Ishikawa (cell line): ENCODE data around the gene NYAP1.

ENCODE experiments used
- CEBPB ChIP-seq: IDR thresholded peaks from 2 replicates; pipeline ENCODE4 v1.6.1; 2012
- CREB1 ChIP-seq: IDR thresholded peaks from 2 replicates; pipeline ENCODE4 v1.6.1; 2012; ENCODE audit warnings: low read depth
- EGR1 ChIP-seq: IDR thresholded peaks from 2 replicates; pipeline ENCODE4 v1.6.1; 2012
- EP300 ChIP-seq: IDR thresholded peaks from 2 replicates; pipeline ENCODE4 v1.6.1; 2012; ENCODE audit warnings: borderline replicate concordance
- FOXM1 ChIP-seq: IDR thresholded peaks from 2 replicates; pipeline ENCODE4 v1.6.1; 2012; ENCODE audit warnings: low read depth, borderline replicate concordance
- NFIC ChIP-seq: IDR thresholded peaks from 2 replicates; pipeline ENCODE4 v1.6.1; 2012
- RAD21 ChIP-seq: IDR thresholded peaks from 2 replicates; pipeline ENCODE4 v1.6.1; 2012; ENCODE audit warnings: low read depth
- TAF1 ChIP-seq: IDR thresholded peaks from 2 replicates; pipeline ENCODE4 v1.6.1; 2012; ENCODE audit warnings: low read depth, mild to moderate bottlenecking
- TCF12 ChIP-seq: IDR thresholded peaks from 2 replicates; pipeline ENCODE4 v1.6.1; 2012; ENCODE audit warnings: low read depth
- TEAD4 ChIP-seq: IDR thresholded peaks from 2 replicates; pipeline ENCODE4 v1.6.1; 2012
- YY1 ChIP-seq: IDR thresholded peaks from 2 replicates; pipeline ENCODE4 v1.6.1; 2012; ENCODE audit warnings: low read depth
- ZBTB7A ChIP-seq: IDR thresholded peaks from 2 replicates; pipeline ENCODE4 v1.6.1; 2012; ENCODE audit warnings: low read depth
- TF ChIP-seq, protein P1 (sequence below): IDR thresholded peaks from 2 replicates; pipeline ENCODE4 v1.6.1; 2012
- TF ChIP-seq, protein P2 (sequence below): IDR thresholded peaks from 2 replicates; pipeline ENCODE4 v1.6.1; 2012; ENCODE audit warnings: low read depth, mild to moderate bottlenecking
- TF ChIP-seq, protein P3 (sequence below): IDR thresholded peaks from 2 replicates; pipeline ENCODE4 v1.6.1; 2012

Gene NYAP1

DNA sequence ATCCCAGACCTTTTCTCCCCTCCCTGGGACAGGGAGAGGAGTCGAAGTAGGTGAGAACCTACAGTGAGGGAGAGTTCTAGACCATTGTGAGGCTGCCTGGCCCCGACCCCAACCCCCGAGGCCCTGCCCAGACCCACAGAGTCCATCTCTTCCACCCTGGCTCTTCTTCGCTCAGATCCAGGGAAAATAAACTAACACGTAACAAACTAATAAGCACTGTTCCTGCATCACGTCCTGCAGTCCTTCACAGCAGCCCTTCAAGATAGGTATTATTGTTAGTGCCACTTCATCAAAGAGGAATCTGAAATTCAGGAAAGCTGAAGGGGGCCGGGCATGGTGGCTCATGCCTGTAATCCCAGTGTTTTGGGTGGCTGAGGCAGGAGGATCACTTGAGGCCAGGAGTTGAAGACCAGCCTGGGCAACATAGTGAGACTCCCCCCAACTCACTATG, 19.5 kb upstream of the NYAP1 start, which contains the start of gene SPACDR:
TSS of gene SPACDR (minus strand) at position 51 of the 451 bp plus-strand sequence. CDS start 235 bp downstream, outside the sequence.
- TF ChIP-seq CREB1 = no peak
- TF ChIP-seq TAF1 = no peak
- TF ChIP-seq TCF12 = no peak
- no peak for TF ChIP-seq YY1
- TF ChIP-seq NFIC = no peak
- TF ChIP-seq EP300 = no peak
- TF ChIP-seq TEAD4 = no peak
- TF ChIP-seq EGR1 = no peak
- TF ChIP-seq, protein P1, sequence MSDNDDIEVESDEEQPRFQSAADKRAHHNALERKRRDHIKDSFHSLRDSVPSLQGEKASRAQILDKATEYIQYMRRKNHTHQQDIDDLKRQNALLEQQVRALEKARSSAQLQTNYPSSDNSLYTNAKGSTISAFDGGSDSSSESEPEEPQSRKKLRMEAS = no peak

DNA sequence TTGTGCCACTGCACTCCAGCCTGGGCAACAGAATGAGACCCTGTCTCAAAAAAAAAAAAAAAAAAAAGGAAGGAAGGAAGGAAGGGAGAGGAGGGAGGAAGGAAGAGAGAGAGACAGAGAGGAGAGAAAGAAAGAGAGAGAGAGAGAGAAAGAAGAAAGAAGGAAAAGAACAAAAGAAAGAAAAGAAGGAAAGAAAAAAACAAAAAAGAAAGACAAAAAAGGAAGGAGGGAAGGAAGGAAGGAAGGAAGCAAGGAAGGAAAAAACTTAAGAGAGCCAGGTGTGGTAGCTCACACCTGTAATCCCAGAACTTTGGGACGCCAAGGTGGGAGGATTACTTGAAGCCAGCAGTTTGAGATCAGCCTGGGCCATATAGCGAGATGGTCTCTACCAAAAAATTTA, 18.9 kb upstream of the NYAP1 start:
- TF ChIP-seq, protein P2, sequence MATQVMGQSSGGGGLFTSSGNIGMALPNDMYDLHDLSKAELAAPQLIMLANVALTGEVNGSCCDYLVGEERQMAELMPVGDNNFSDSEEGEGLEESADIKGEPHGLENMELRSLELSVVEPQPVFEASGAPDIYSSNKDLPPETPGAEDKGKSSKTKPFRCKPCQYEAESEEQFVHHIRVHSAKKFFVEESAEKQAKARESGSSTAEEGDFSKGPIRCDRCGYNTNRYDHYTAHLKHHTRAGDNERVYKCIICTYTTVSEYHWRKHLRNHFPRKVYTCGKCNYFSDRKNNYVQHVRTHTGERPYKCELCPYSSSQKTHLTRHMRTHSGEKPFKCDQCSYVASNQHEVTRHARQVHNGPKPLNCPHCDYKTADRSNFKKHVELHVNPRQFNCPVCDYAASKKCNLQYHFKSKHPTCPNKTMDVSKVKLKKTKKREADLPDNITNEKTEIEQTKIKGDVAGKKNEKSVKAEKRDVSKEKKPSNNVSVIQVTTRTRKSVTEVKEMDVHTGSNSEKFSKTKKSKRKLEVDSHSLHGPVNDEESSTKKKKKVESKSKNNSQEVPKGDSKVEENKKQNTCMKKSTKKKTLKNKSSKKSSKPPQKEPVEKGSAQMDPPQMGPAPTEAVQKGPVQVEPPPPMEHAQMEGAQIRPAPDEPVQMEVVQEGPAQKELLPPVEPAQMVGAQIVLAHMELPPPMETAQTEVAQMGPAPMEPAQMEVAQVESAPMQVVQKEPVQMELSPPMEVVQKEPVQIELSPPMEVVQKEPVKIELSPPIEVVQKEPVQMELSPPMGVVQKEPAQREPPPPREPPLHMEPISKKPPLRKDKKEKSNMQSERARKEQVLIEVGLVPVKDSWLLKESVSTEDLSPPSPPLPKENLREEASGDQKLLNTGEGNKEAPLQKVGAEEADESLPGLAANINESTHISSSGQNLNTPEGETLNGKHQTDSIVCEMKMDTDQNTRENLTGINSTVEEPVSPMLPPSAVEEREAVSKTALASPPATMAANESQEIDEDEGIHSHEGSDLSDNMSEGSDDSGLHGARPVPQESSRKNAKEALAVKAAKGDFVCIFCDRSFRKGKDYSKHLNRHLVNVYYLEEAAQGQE = no peak
- TF ChIP-seq CREB1 (no peak), CEBPB (no peak), EGR1 (no peak), ZBTB7A (no peak), EP300 (no peak), YY1 (no peak), RAD21 (no peak), TEAD4 (no peak), NFIC (no peak), FOXM1 (no peak), TCF12 (no peak), TAF1 (no peak)
- TF ChIP-seq, protein P3, sequence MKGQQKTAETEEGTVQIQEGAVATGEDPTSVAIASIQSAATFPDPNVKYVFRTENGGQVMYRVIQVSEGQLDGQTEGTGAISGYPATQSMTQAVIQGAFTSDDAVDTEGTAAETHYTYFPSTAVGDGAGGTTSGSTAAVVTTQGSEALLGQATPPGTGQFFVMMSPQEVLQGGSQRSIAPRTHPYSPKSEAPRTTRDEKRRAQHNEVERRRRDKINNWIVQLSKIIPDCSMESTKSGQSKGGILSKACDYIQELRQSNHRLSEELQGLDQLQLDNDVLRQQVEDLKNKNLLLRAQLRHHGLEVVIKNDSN = no peak
- TF ChIP-seq, protein P1 = no peak

DNA sequence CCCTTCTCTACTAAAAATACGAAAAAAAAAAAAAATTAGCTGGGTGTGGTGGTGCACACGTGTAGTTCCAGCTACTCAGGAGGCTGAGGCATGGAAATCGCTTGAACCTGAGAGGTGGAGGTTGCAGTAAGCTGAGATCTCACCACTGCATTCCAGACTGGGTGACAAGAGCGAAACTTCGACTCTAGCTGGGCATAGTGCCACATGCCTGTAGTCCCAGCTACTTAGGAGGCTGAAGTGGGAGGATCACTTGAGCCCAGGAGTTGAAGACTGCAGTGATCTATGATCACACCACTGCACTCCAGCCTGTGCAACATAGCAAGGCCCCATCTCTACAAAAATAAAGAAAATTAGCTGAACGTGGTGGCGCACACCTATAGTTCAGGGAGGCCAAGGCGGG, 18.4 kb upstream of the NYAP1 start:
- TF ChIP-seq, protein P1 = no peak
- TF ChIP-seq CREB1 (no peak), ZBTB7A (no peak), TAF1 (no peak)

DNA sequence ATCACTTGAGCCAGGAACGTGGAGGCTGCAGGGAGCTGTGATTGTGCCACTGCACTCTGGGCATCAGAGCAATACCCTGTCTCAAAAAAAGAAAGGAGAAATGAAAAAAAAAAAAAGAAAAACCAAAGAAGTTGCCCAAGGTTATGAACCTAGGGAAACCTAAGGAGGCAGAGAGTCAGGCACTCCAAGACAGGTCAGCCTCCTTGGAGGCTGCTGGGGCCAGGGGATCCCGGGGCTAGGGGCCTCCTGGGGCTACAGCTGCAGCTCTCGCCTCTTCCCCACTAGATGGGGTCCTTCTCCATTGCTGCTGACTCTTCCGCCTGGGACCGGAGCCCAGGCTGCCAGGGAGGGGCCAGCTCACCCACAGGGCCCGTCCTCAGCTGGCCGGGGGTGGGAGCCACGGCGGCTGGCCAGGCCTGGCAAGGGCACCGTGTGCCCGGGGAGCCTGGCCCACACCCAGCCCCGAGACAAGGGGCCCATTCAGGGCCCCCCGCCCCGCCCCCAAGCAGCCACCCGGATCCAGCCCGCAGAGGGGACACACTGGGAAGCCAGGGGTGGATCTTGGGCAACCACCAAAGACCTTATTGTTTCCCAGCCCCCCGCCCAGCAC, 17.9 kb upstream of the NYAP1 start:
- TF ChIP-seq, protein P2 = no peak
- TF ChIP-seq TAF1 = no peak
- TF ChIP-seq EP300 = no peak
- TF ChIP-seq, protein P1 = 0 out of 2 replicates have a peak, but pooled peaks have one; percentile 24
- TF ChIP-seq CEBPB = no peak
- TF ChIP-seq RAD21 = peak; percentile 69
- TF ChIP-seq, protein P3 = no peak
- no peak for TF ChIP-seq CREB1
- peak; percentile 64 for TF ChIP-seq NFIC
- TF ChIP-seq ZBTB7A = peak; percentile 86
- TF ChIP-seq TEAD4 = no peak
- no peak for TF ChIP-seq FOXM1
- no peak for TF ChIP-seq YY1
- peak; percentile 31; the same call in 1 of the 2 replicates for TF ChIP-seq TCF12
- 0 out of 2 replicates have a peak, but pooled peaks have one; percentile 12 for TF ChIP-seq EGR1

DNA sequence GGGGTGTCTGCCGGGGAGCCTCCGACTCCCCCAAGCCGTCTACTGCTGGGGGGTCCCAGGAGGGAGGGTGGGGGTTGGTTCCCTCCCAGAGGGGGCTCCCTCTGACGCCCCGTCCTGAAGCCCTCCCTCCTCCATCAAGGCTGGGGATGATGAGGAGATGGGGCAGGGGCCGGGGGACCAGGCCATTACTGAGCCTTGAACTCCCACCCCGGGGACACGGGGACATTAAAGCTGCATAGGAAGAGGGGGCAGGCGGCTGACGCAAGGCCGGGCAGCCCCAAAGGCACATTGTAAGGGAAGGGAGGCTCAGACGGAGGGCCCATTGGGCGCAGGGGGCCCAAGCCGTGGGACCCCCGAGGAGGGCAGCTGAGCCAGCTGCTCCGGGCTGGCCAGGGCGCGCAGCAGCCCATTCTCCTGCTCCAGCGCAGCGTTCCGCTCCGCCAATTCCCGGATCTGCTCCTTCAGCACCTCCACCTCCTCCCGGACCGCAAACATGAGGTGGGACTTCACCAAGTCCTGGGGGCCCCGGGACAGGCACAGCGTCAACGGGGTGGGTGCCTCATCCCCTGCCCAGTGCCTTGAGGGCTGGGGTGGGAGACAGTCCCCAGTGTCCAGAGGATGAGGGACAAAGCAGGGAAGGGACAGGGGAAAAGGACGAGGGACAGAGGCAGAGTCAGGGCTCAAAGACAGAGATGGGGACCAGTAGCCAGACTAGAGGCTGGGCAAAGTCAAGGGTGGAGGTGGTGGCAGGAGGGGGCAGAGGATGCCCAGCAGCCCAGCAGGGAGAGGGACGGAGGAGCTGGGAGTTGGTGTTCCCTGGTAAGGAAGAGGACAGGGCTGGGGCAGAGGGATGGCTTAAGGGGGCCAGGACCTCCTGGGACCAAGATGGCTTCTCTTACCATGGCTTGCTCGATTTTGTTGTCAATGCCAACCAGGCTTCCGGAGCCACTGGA, 16.8 kb upstream of the NYAP1 start:
- TF ChIP-seq RAD21 (no peak), CREB1 (no peak), YY1 (no peak), ZBTB7A (no peak), EP300 (no peak), FOXM1 (no peak), TCF12 (no peak), TAF1 (no peak), EGR1 (no peak)
- TF ChIP-seq, protein P3 = no peak
